PC-9 (cell line): ENCODE results near the gene EXO1. TPM values are rescaled to one million over a fixed set of nuclear protein-coding genes. Genes with fewer than 3 reads are reported as not detected.
"Not testable (repeated sequence)": the region's sequence is repeated elsewhere in the genome, so short reads cannot be mapped to it uniquely, and the experiment has no call there.

Source experiments
- BruUV-seq: library from RNA; stranded (reverse); fragments of 400-500 nt; replicated peaks from 2 replicates; lab custom pipeline; 2021; lab: Mats Ljungman, UMichigan
- CTCF ChIA-PET: fragments of 300-600 bp; sonication (Branson Sonifier 250); formaldehyde crosslinking; loops from one replicate; lab custom pipeline; 2022; ENCODE audit warnings: antibody characterized with exemption; lab: Charles Lee
- POLR2A ChIA-PET: fragments of 300-600 bp; sonication (Branson Sonifier 250); formaldehyde crosslinking; loops from one replicate; lab custom pipeline; 2022; ENCODE audit warnings: antibody characterized with exemption; ENCODE audit not compliant: unreplicated experiment; lab: Charles Lee
- DNase-seq, 2 experiments: peaks; one replicate each; pipeline versions ENCODE4 v3.0.0 to v3.0.0-alpha.2; 2015 to 2022; ENCODE audit warnings: mixed read lengths in 1 of 2
- H2AFZ ChIP-seq: fragments of 200-600 bp; sonication (generic); 2 replicates; pipeline ENCODE4 v1.8.1; 2017; ENCODE audit warnings: antibody characterized with exemption
- H3F3A ChIP-seq: fragments of 200-600 bp; sonication (generic); 2 replicates; pipeline ENCODE4 v1.8.1; 2017; ENCODE audit warnings: antibody characterized with exemption, mild to moderate bottlenecking, low read depth; ENCODE audit not compliant: insufficient read depth
- H3K27ac ChIP-seq: fragments of 200-600 bp; sonication (generic); 2 replicates; pipeline ENCODE4 v1.6.1; 2016; ENCODE audit warnings: mixed run types
- H3K27me3 ChIP-seq: fragments of 200-600 bp; sonication (generic); 2 replicates; pipeline ENCODE4 v1.6.1; 2016; ENCODE audit warnings: low read depth, mixed run types; ENCODE audit not compliant: insufficient read depth
- H3K36me3 ChIP-seq: fragments of 200-600 bp; sonication (generic); 2 replicates; pipeline ENCODE4 v1.6.1; 2016; ENCODE audit warnings: low read depth, mixed run types
- H3K4me1 ChIP-seq: fragments of 200-600 bp; sonication (generic); replicated peaks from 2 replicates; pipeline ENCODE4 v1.6.1; 2016; ENCODE audit warnings: mixed run types; ENCODE audit not compliant: insufficient read depth
- H3K4me2 ChIP-seq: fragments of 200-600 bp; sonication (generic); 2 replicates; pipeline ENCODE4 v1.6.1; 2017; ENCODE audit warnings: mixed run types
- H3K4me3 ChIP-seq: fragments of 200-600 bp; sonication (generic); 2 replicates; pipeline ENCODE4 v1.6.1; 2016; ENCODE audit warnings: mixed run types
- H3K79me2 ChIP-seq: fragments of 200-600 bp; sonication (generic); 2 replicates; pipeline ENCODE4 v1.6.1; 2017; ENCODE audit warnings: low read depth, mixed run types
- H3K9me2 ChIP-seq: fragments of 200-600 bp; sonication (generic); 2 replicates; pipeline ENCODE4 v1.8.1; 2017; ENCODE audit warnings: mild to moderate bottlenecking; ENCODE audit not compliant: insufficient read depth
- H3K9me3 ChIP-seq: fragments of 200-600 bp; sonication (generic); 2 replicates; pipeline ENCODE4 v1.8.1; 2016; ENCODE audit warnings: low read depth; ENCODE audit not compliant: insufficient read depth
- H4K20me1 ChIP-seq: fragments of 200-600 bp; sonication (generic); 2 replicates; pipeline ENCODE4 v1.8.1; 2017; ENCODE audit not compliant: insufficient read depth
- CTCF ChIP-seq: fragments of 200-600 bp; sonication (generic); conservative IDR thresholded peaks from 2 replicates; pipeline ENCODE4 v1.6.1; 2017; ENCODE audit warnings: mixed run types, antibody characterized with exemption, mild to moderate bottlenecking, moderate library complexity
- EZH2 ChIP-seq: fragments of 200-600 bp; sonication (generic); IDR thresholded peaks from 2 replicates; pipeline ENCODE4 v1.8.0; 2017; ENCODE audit warnings: antibody characterized with exemption, low read depth
- intact Hi-C: fragments of 100-400 bp; cut with micrococcal nuclease; formaldehyde crosslinking; loops from one replicate; pipeline ENCODE4 v1.10.0; 2022; ENCODE audit not compliant: unreplicated experiment
- total RNA-seq: library from RNA; stranded (reverse); gene quantifications from 2 replicates; pipeline ENCODE4 v1.2.3, GENCODE V29; 2021

The EXO1 gene
- total RNA-seq, 1 experiment from 2014 or later = 32.1 TPM

GRCh38 chr1:241847540-241847795 is 536 bp upstream of the EXO1 start:
- intact Hi-C loops = loop anchor here (5.0 kb wide), 1 partner anchor 170 kb away; no protein-coding TSS in a partner anchor
- BruUV-seq = TSS peak; percentile 81
- CTCF ChIA-PET = no interaction called here
- Histone ChIP-seq H3K36me3 (no peaks in the 10 kb centered on the region), H3K4me2 (peak overlapping the region; percentile 83), H3K9me3 (no peaks in the 10 kb centered on the region), H3F3A (no peaks in the 10 kb centered on the region), H3K79me2 (peaks cover 16% of the 10 kb centered on the region), H3K27me3 (no peaks in the 10 kb centered on the region), H3K4me1 (peaks cover 17% of the 10 kb centered on the region), H2AFZ (peak overlapping the region; percentile 96), H3K9me2 (no peaks in the 10 kb centered on the region), H3K4me3 (peak overlapping the region; percentile 71), H3K27ac (peak overlapping the region; percentile 87), H4K20me1 (no peaks in the 10 kb centered on the region)
- POLR2A ChIA-PET = no interaction called here
- DNase-seq = no peak
- TF ChIP-seq EZH2 (no peak), CTCF (no peak)

GRCh38 chr1:241848686-241849344 is 811 bp downstream of the EXO1 start:
- Histone ChIP-seq H3K4me2 (peak overlapping the region; percentile 83), H3K36me3 (no peaks in the 10 kb centered on the region), H3K9me2 (no peaks in the 10 kb centered on the region), H3K4me1 (peaks cover 17% of the 10 kb centered on the region), H2AFZ (peak overlapping the region; percentile 96), H3K9me3 (no peaks in the 10 kb centered on the region), H4K20me1 (no peaks in the 10 kb centered on the region), H3K4me3 (peak overlapping the region; percentile 71), H3K27me3 (no peaks in the 10 kb centered on the region), H3K27ac (no peak overlapping the region), H3K79me2 (peaks cover 16% of the 10 kb centered on the region), H3F3A (no peaks in the 10 kb centered on the region)
- no TSS peak for BruUV-seq
- intact Hi-C loops = loop anchor here (5.0 kb wide), 1 partner anchor 168 kb away; no protein-coding TSS in a partner anchor
- ChIA-PET POLR2A (no interaction called here), CTCF (no interaction called here)
- DNase-seq = no peak
- TF ChIP-seq EZH2 (no peak), CTCF (no peak)

GRCh38 chr1:241849345-241849695 is 1.3 kb downstream of the EXO1 start:
- Histone ChIP-seq H3K4me2 (peak overlapping the region; percentile 83), H3K27me3 (no peaks in the 10 kb centered on the region), H3K36me3 (no peaks in the 10 kb centered on the region), H3K4me1 (peaks cover 17% of the 10 kb centered on the region), H3K4me3 (peak overlapping the region; percentile 71; the same call in 1 of the 2 replicates), H3K9me2 (no peaks in the 10 kb centered on the region), H3K27ac (no peak overlapping the region), H3K79me2 (peaks cover 16% of the 10 kb centered on the region), H2AFZ (no peak overlapping the region; the same call in 1 of the 2 replicates), H3F3A (no peaks in the 10 kb centered on the region), H4K20me1 (no peaks in the 10 kb centered on the region), H3K9me3 (no peaks in the 10 kb centered on the region)
- TF ChIP-seq EZH2 = no peak
- no peak for TF ChIP-seq CTCF
- CTCF ChIA-PET = no interaction called here
- BruUV-seq = no TSS peak
- no peak for DNase-seq
- POLR2A ChIA-PET = no interaction called here
- intact Hi-C loops = loop anchor here (5.0 kb wide), 1 partner anchor 168 kb away; no protein-coding TSS in a partner anchor

GRCh38 chr1:241855545-241856140 is 7.6 kb downstream of the EXO1 start:
- H3K9me2 ChIP-seq, H3K4me2 ChIP-seq, H3F3A ChIP-seq, DNase-seq, H3K9me3 ChIP-seq, H3K27ac ChIP-seq, H2AFZ ChIP-seq, H4K20me1 ChIP-seq, POLR2A ChIA-PET, H3K4me3 ChIP-seq, BruUV-seq, CTCF ChIA-PET, H3K79me2 ChIP-seq, H3K36me3 ChIP-seq, intact Hi-C loops, H3K4me1 ChIP-seq, H3K27me3 ChIP-seq: not testable (repeated sequence)
